Mucosa of descending colon (tissue), 3 donors: ENCODE measurements around the gene ART4. TPM values are rescaled to one million over a fixed set of nuclear protein-coding genes. Genes with fewer than 3 reads are reported as not detected.

ENCODE experiments used
- ATAC-seq: fragments of 200-7000 bp; cut with Tn5 transposase; one replicate; pipeline ENCODE4 v1.9.1; 2020; ENCODE audit warnings: mild to moderate bottlenecking, moderate library complexity
- DNase-seq, 3 donors: peaks; one replicate each; pipeline ENCODE4 v3.0.0-alpha.2; 2020
- H3K36me3 ChIP-seq: fragments of 200-600 bp; one replicate; pipeline ENCODE4 v1.8.0; 2021; ENCODE audit warnings: low read depth, mild to moderate bottlenecking
- H3K4me1 ChIP-seq: fragments of 200-600 bp; one replicate; pipeline ENCODE4 v1.8.0; 2021; ENCODE audit warnings: low read depth, mild to moderate bottlenecking
- H3K4me3 ChIP-seq: fragments of 200-600 bp; one replicate; pipeline ENCODE4 v1.8.0; 2021; ENCODE audit warnings: mild to moderate bottlenecking
- H3K9me3 ChIP-seq: fragments of 200-600 bp; one replicate; pipeline ENCODE4 v1.8.0; 2021; ENCODE audit warnings: mild to moderate bottlenecking
- CTCF ChIP-seq: fragments of 200-600 bp; IDR thresholded peaks from one replicate; pipeline ENCODE4 v1.8.0; 2022; ENCODE audit warnings: antibody characterized with exemption, mild to moderate bottlenecking
- intact Hi-C, 2 donors: fragments of 100-400 bp; cut with DNase I in 1 of 2; cut with micrococcal nuclease in 1 of 2; formaldehyde crosslinking; loops; one replicate each; pipeline versions ENCODE4 v1.11.0 to v1.11.1; 2022; cut with DNase I, micrococcal nuclease
- total RNA-seq, 3 donors: library from RNA; stranded (reverse); fragmentation: NEBNext Ultra II Directional in 2 of 3; extraction: Animal tissue kit (Norgen Biotek cat#: 25700) in 2 of 3; gene quantifications; one replicate each; pipeline versions ENCODE4 v1.2.1 to v1.2.4, GENCODE V29; 2021 to 2023
- donor health status: DM: no; HTN: no; CAD: no; lungs with moderate emphysema.
- donor health status: DM: no; HTN: no; CAD: no.
- donor health status: DM: no; HTN: yes; CAD: no.

ART4 gene
- total RNA-seq, 3 donors from 2014 or later = 0.06 to 1.9 (median 0.54) TPM

GRCh38 chr12:14810953-14811483 is 32.3 kb downstream of the ART4 start:
- DNase-seq = peak in 1 of 3 donors; percentile 60
- intact Hi-C loops = no loop called here

GRCh38 chr12:14810167-14810952 is 33.0 kb downstream of the ART4 start:
- H3K4me1 ChIP-seq = no peaks in the 10 kb centered on the region
- H3K36me3 ChIP-seq = no peaks in the 10 kb centered on the region
- TF ChIP-seq CTCF = no peak
- intact Hi-C loops = no loop called here
- DNase-seq (no peak), ATAC-seq (no peak)
- no peaks in the 10 kb centered on the region for H3K9me3 ChIP-seq
- H3K4me3 ChIP-seq = no peak overlapping the region

More at GRCh38 chr12:14810953-14811483, 32.3 kb downstream of the ART4 start:
- no peaks in the 10 kb centered on the region for H3K9me3 ChIP-seq
- TF ChIP-seq CTCF = no peak
- no peak overlapping the region for H3K4me3 ChIP-seq
- no peaks in the 10 kb centered on the region for H3K4me1 ChIP-seq
- peak; percentile 51 for ATAC-seq
- no peaks in the 10 kb centered on the region for H3K36me3 ChIP-seq

GRCh38 chr12:14803830-14804160 is 39.5 kb downstream of the ART4 start:
- peak overlapping the region; percentile 78 for H3K4me3 ChIP-seq
- no peaks in the 10 kb centered on the region for H3K9me3 ChIP-seq
- intact Hi-C loops = no loop called here
- ATAC-seq (peak; percentile 16), DNase-seq (no peak)
- H3K4me1 ChIP-seq = peaks cover 14% of the 10 kb centered on the region
- TF ChIP-seq CTCF = no peak
- no peaks in the 10 kb centered on the region for H3K36me3 ChIP-seq

- no peaks in the 10 kb centered on the region for H3K9me3 ChIP-seq
- peak within 1 kb of the TSS; percentile 78 for H3K4me3 ChIP-seq
- ATAC-seq (peak; percentile 100), DNase-seq (peak; percentile 89 to 96 (median 92))
- no peaks in the 10 kb centered on the region for H3K36me3 ChIP-seq
- TF ChIP-seq CTCF = no peak
- intact Hi-C loops = no loop called here
- peaks cover 14% of the 10 kb centered on the region for H3K4me1 ChIP-seq
Measured at GRCh38 chr12:14803011-14803829, 40.1 kb downstream of the ART4 start, which contains the start of the genes C12orf60 and WBP11. Gene C12orf60 (plus strand): TSS chr12:14803670. CDS start chr12:14822936, 19,266 bp downstream. Gene WBP11 (minus strand): TSS chr12:14803478. CDS start chr12:14801383, 2,095 bp downstream.

- H3K4me3 ChIP-seq = peak overlapping the region; percentile 78
- ATAC-seq (no peak), DNase-seq (no peak)
- no peaks in the 10 kb centered on the region for H3K9me3 ChIP-seq
- TF ChIP-seq CTCF = no peak
- H3K36me3 ChIP-seq = no peaks in the 10 kb centered on the region
- intact Hi-C loops = no loop called here
- peaks cover 14% of the 10 kb centered on the region for H3K4me1 ChIP-seq
Measured at GRCh38 chr12:14802721-14803010, 40.7 kb downstream of the ART4 start.
